ENCODE data around the gene MOV10L1. TPM values are rescaled to one million over a fixed set of nuclear protein-coding genes. Genes with fewer than 3 reads are reported as not detected.
A peak's percentile ranks its signal among the peaks of the same experiment; 100 is the strongest.

MOV10L1 gene
- total and polyA plus RNA-seq, 11 donors = 0.06 to 0.63 (median 0.13) TPM; not detected in 6

- peak; percentile 83 to 92 (median 84) for ATAC-seq
These were observed 116.8 kb downstream of the MOV10L1 start for GRCh38 chr22:50206599-50206998.

GRCh38 chr22:50207383-50208140 is 117.8 kb downstream of the MOV10L1 start:
- peaks cover 0 to 73% (median 64%) of the 10 kb centered on the region in 9 donors for H3K36me3 ChIP-seq
- TF ChIP-seq POLR2A (IDR thresholded peaks at IDR 0.05) = no peak
- no peaks in the 10 kb centered on the region for H3K9me3 ChIP-seq
- intact Hi-C loops (cut with DNase I) = loop anchor here in 8 of 10 donors (2.0 to 5.0 kb wide), 4 partner anchors 59 to 275 kb away; no protein-coding TSS in a partner anchor
- no peak overlapping the region for H3K4me3 ChIP-seq
- ATAC-seq (no peak), DNase-seq (peak in 3 of 5 donors; percentile 18 to 60 (median 22))
- H3K27me3 ChIP-seq = no peaks in the 10 kb centered on the region
- peaks cover 0 to 51% (median 23%) of the 10 kb centered on the region in 12 donors for H3K4me1 ChIP-seq
- peak overlapping the region in 1 of 12 donors; percentile 80 for H3K27ac ChIP-seq
- WGBS, 4 donors = 60 to 83% (median 69%) methylated on average over 15 to 23 of the region's 23 CpGs

More at GRCh38 chr22:50206599-50206998, 116.8 kb downstream of the MOV10L1 start:
- intact Hi-C loops (cut with DNase I) = loop anchor here in 5 of 10 donors (2.0 to 5.0 kb wide), 3 partner anchors 58 to 274 kb away; no protein-coding TSS in a partner anchor
- DNase-seq = peak in 4 of 5 donors; percentile 73 to 92 (median 82)
- TF ChIP-seq CTCF (IDR thresholded peaks at IDR 0.05) = peak; percentile 41 to 65 (median 52)
- no peak for TF ChIP-seq POLR2A (IDR thresholded peaks at IDR 0.05)
- WGBS, 4 donors = 23 to 50% (median 34%) methylated on average over 10 of the region's 10 CpGs
- H3K9me3 ChIP-seq = no peaks in the 10 kb centered on the region
- H3K4me1 ChIP-seq = peaks cover 0 to 61% (median 31%) of the 10 kb centered on the region in 12 donors
- peak overlapping the region in 8 of 12 donors; percentile 20 to 80 (median 58) for H3K27ac ChIP-seq
- no peaks in the 10 kb centered on the region for H3K27me3 ChIP-seq
- H3K4me3 ChIP-seq = no peak overlapping the region
- peaks cover 0 to 64% (median 54%) of the 10 kb centered on the region in 9 donors for H3K36me3 ChIP-seq

- Histone ChIP-seq H3K4me1 (peaks cover 0 to 42% (median 20%) of the 10 kb centered on the region in 12 donors), H3K4me3 (no peak overlapping the region), H3K27ac (no peak overlapping the region), H3K9me3 (no peaks in the 10 kb centered on the region), H3K36me3 (peaks cover 0 to 79% (median 68%) of the 10 kb centered on the region in 9 donors), H3K27me3 (no peaks in the 10 kb centered on the region)
- DNase-seq = peak in 1 of 5 donors; percentile 49
- no peak for TF ChIP-seq CTCF (IDR thresholded peaks at IDR 0.05)
- no peak for TF ChIP-seq POLR2A (IDR thresholded peaks at IDR 0.05)
- intact Hi-C loops (cut with DNase I) = loop anchor here in 7 of 10 donors (2.0 to 5.0 kb wide), 4 partner anchors 60 to 276 kb away; no protein-coding TSS in a partner anchor
- no peak for ATAC-seq
- WGBS, 4 donors = 86 to 89% (median 87%) methylated on average over 22 of the region's 22 CpGs
These were observed 118.7 kb downstream of the MOV10L1 start for GRCh38 chr22:50208430-50208938.

- peak in 1 of 4 donors; percentile 14 for ATAC-seq
- Histone ChIP-seq H3K36me3 (peaks cover 0 to 79% (median 70%) of the 10 kb centered on the region in 9 donors), H3K27ac (no peak overlapping the region), H3K4me1 (peaks cover 0 to 34% (median 20%) of the 10 kb centered on the region in 12 donors), H3K9me3 (no peaks in the 10 kb centered on the region), H3K4me3 (no peak overlapping the region), H3K27me3 (no peaks in the 10 kb centered on the region)
- TF ChIP-seq CTCF (IDR thresholded peaks at IDR 0.05) = no peak
- no peak for TF ChIP-seq POLR2A (IDR thresholded peaks at IDR 0.05)
- 76 to 84% (median 81%) methylated on average over 15 to 31 of the region's 31 CpGs for WGBS, 4 donors
- intact Hi-C loops (cut with DNase I) = loop anchor here in 7 of 10 donors (2.0 to 5.0 kb wide), 4 partner anchors 60 to 277 kb away; no protein-coding TSS in a partner anchor
- peak in 1 of 5 donors; percentile 62 for DNase-seq
These were observed 119.4 kb downstream of the MOV10L1 start for GRCh38 chr22:50208939-50209892.

Data from heart left ventricle (tissue), 16 donors.